C4-2B (cell line): ENCODE results near the gene CDHR2.

ENCODE experiments used
- H3K27ac ChIP-seq: fragments of 450-650 bp; 2 replicates; pipeline ENCODE4 v1.5.1; 2017
- CTCF ChIP-seq: fragments of 450-650 bp; conservative IDR thresholded peaks from 2 replicates; pipeline ENCODE4 v1.5.1; 2017; ENCODE audit warnings: mild to moderate bottlenecking
- ZFX ChIP-seq: fragments of 450-650 bp; IDR thresholded peaks from 2 replicates; pipeline ENCODE4 v1.6.1; 2017

The CDHR2 gene

GRCh38 chr5:176639981-176640380 is 90.8 kb downstream of the CDHR2 start:
- TF ChIP-seq CTCF (no peak), ZFX (0 out of 2 replicates have a peak, but pooled peaks have one; percentile 10)
- no peak overlapping the region for H3K27ac ChIP-seq

- TF ChIP-seq ZFX, result no peak
- TF ChIP-seq CTCF, result no peak
- no peak overlapping the region for H3K27ac ChIP-seq
Observed at GRCh38 chr5:176640616-176641015, 91.5 kb downstream of the CDHR2 start.

- H3K27ac ChIP-seq, result no peak overlapping the region
- no peak for TF ChIP-seq ZFX
Observed at GRCh38 chr5:176642675-176643490, 93.7 kb downstream of the CDHR2 start.

GRCh38 chr5:176643491-176644219 is 94.5 kb downstream of the CDHR2 start:
- H3K27ac ChIP-seq, result no peak overlapping the region
- TF ChIP-seq CTCF (no peak), ZFX (no peak)

- TF ChIP-seq CTCF, result no peak
- TF ChIP-seq ZFX, result no peak
- H3K27ac ChIP-seq, result no peak overlapping the region
Observed at GRCh38 chr5:176644294-176644693, 95.2 kb downstream of the CDHR2 start.

GRCh38 chr5:176644878-176645670 is 95.9 kb downstream of the CDHR2 start:
- TF ChIP-seq ZFX (no peak), CTCF (no peak)
- no peak overlapping the region for H3K27ac ChIP-seq
